A549 (cell line): Measurements from ENCODE around the gene GRXCR2.

ENCODE experiments used
- CTCF ChIP-seq: fragments of >200 bp; sonication (Bioruptor Twin); formaldehyde crosslinking; IDR thresholded peaks from 3 replicates; pipeline ENCODE4 v1.5.1; 2016
- HOXA7 ChIP-seq: fragments of 250-450 bp; sonication (Bioruptor Pico); IDR thresholded peaks from 2 replicates; pipeline ENCODE4 v1.5.0; 2020; ENCODE audit warnings: mild to moderate bottlenecking, moderate library complexity
- MAX ChIP-seq: IDR thresholded peaks from 2 replicates; pipeline ENCODE4 v1.6.1; 2012
- POLR2A ChIP-seq: IDR thresholded peaks from 2 replicates; pipeline ENCODE4 v1.6.1; 2012; ENCODE audit warnings: mild to moderate bottlenecking, low read length
- REST ChIP-seq: fragments of 200-600 bp; sonication (generic); IDR thresholded peaks from 2 replicates; pipeline ENCODE4 v1.6.1; 2016; ENCODE audit warnings: antibody characterized with exemption, mild to moderate bottlenecking, moderate library complexity
- RFX5 ChIP-seq: fragments of 450-650 bp; IDR thresholded peaks from 2 replicates; pipeline ENCODE4 v1.7.1; 2014; ENCODE audit warnings: antibody characterized with exemption, mild to moderate bottlenecking, moderate library complexity
- SREBF2 ChIP-seq: fragments of 450-650 bp; IDR thresholded peaks from 2 replicates; pipeline ENCODE4 v1.6.1; 2014; ENCODE audit warnings: mild to moderate bottlenecking, moderate library complexity
- USF2 ChIP-seq: fragments of 450-650 bp; IDR thresholded peaks from 2 replicates; pipeline ENCODE4 v1.6.1; 2014; ENCODE audit warnings: antibody characterized with exemption

GRCh38 chr5:145863003-145863402 is 9.8 kb downstream of the GRXCR2 start:
- TF ChIP-seq CTCF (no peak), POLR2A (no peak), SREBF2 (no peak), USF2 (no peak), MAX (no peak), HOXA7 (no peak), REST (no peak), RFX5 (no peak)
